HEK293 (cell line): ENCODE data around the gene CRACDL.

Source experiments
- CTCF ChIA-PET: fragments of 350-600 bp; formaldehyde crosslinking; extraction: SDS; loops from one replicate; lab custom pipeline; 2021; ENCODE audit warnings: antibody characterized with exemption; lab: Yijun Ruan, JAX
- POLR2A ChIA-PET: fragments of 300-600 bp; formaldehyde crosslinking; extraction: SDS; loops from one replicate; lab custom pipeline; 2020; ENCODE audit warnings: antibody characterized with exemption, inconsistent platforms; lab: Yijun Ruan, JAX
- H3K27ac ChIP-seq: fragments of 200-500 bp; sonication (Bioruptor generic); 2 replicates; pipeline ENCODE4 v1.5.1; 2014; ENCODE audit warnings: low read depth, low read length, control low read depth, inconsistent platforms; ENCODE audit errors: extremely low read depth
- H3K36me3 ChIP-seq, 2 experiments: fragments of 200-500 bp in 1 of 2; sonication (Bioruptor generic) in 1 of 2; 1 replicate in 1 of 2; 2 replicates in 1 of 2; pipeline ENCODE4 v1.5.1; 2014 to 2017; ENCODE audit warnings: inconsistent platforms in 2 of 2, low read length in 2 of 2; ENCODE audit not compliant: control insufficient read depth in 2 of 2, insufficient read depth in 1 of 2
- H3K4me1 ChIP-seq: fragments of 200-500 bp; sonication (Bioruptor generic); 2 replicates; pipeline ENCODE4 v1.5.1; 2014; ENCODE audit warnings: mild to moderate bottlenecking, low read length, inconsistent platforms; ENCODE audit not compliant: control insufficient read depth, insufficient read depth
- H3K4me3 ChIP-seq: 2 replicates; pipeline ENCODE4 v1.5.1; 2011; ENCODE audit warnings: low read depth, mild to moderate bottlenecking, control low read depth, low read length, moderate library complexity
- H3K9me3 ChIP-seq: fragments of 200-500 bp; sonication (Bioruptor generic); 2 replicates; pipeline ENCODE4 v1.5.1; 2014; ENCODE audit warnings: low read depth, low read length, inconsistent platforms; ENCODE audit not compliant: control insufficient read depth, insufficient read depth
- ATF2 ChIP-seq: fragments of 450-650 bp; formaldehyde crosslinking; IDR thresholded peaks from 2 replicates; pipeline ENCODE4 v1.5.1; 2016; ENCODE audit warnings: missing biosample characterization, missing genetic modification characterization, low read depth
- BCL11B ChIP-seq: fragments of 450-650 bp; formaldehyde crosslinking; IDR thresholded peaks from 2 replicates; pipeline ENCODE4 v1.5.1; 2016; ENCODE audit warnings: low read depth, missing biosample characterization, missing genetic modification characterization
- CTCF ChIP-seq: fragments of 450-650 bp; formaldehyde crosslinking; IDR thresholded peaks from 2 replicates; pipeline ENCODE4 v1.5.1; 2016; ENCODE audit warnings: missing biosample characterization, missing genetic modification characterization
- INSM2 ChIP-seq: fragments of 450-650 bp; formaldehyde crosslinking; IDR thresholded peaks from 2 replicates; pipeline ENCODE4 v1.5.1; 2016; ENCODE audit warnings: missing biosample characterization, missing genetic modification characterization
- PBX3 ChIP-seq: sonication (generic); formaldehyde crosslinking; IDR thresholded peaks from 2 replicates; pipeline ENCODE4 v1.8.1; 2022; ENCODE audit warnings: mild to moderate bottlenecking, moderate library complexity, missing genetic modification reagents
- ZNF146 ChIP-seq: fragments of 450-650 bp; formaldehyde crosslinking; IDR thresholded peaks from 2 replicates; pipeline ENCODE4 v1.5.1; 2016; ENCODE audit warnings: missing biosample characterization, missing genetic modification characterization
- ZNF148 ChIP-seq: fragments of 450-650 bp; formaldehyde crosslinking; IDR thresholded peaks from 2 replicates; pipeline ENCODE4 v1.5.0; 2017; ENCODE audit warnings: missing biosample characterization, missing genetic modification characterization, borderline replicate concordance
- ZNF155 ChIP-seq: fragments of 450-650 bp; formaldehyde crosslinking; IDR thresholded peaks from 2 replicates; pipeline ENCODE4 v1.5.1; 2016; ENCODE audit warnings: missing biosample characterization, missing genetic modification characterization
- ZNF16 ChIP-seq: fragments of 450-650 bp; formaldehyde crosslinking; IDR thresholded peaks from 2 replicates; pipeline ENCODE4 v1.5.1; 2016; ENCODE audit warnings: low read depth, missing biosample characterization, missing genetic modification characterization
- ZNF302 ChIP-seq: fragments of 450-650 bp; formaldehyde crosslinking; IDR thresholded peaks from 2 replicates; pipeline ENCODE4 v1.5.1; 2016; ENCODE audit warnings: missing biosample characterization, missing genetic modification characterization, low read depth
- ZNF311 ChIP-seq: fragments of 450-650 bp; formaldehyde crosslinking; IDR thresholded peaks from 2 replicates; pipeline ENCODE4 v1.5.1; 2017; ENCODE audit warnings: missing biosample characterization, missing genetic modification characterization, borderline replicate concordance
- ZNF398 ChIP-seq: fragments of 450-650 bp; formaldehyde crosslinking; IDR thresholded peaks from 2 replicates; pipeline ENCODE4 v1.5.1; 2017; ENCODE audit warnings: missing biosample characterization, missing genetic modification characterization
- ZNF416 ChIP-seq: fragments of 450-650 bp; formaldehyde crosslinking; IDR thresholded peaks from 2 replicates; pipeline ENCODE4 v1.5.1; 2016; ENCODE audit warnings: missing biosample characterization, missing genetic modification characterization
- ZNF514 ChIP-seq: fragments of 450-650 bp; formaldehyde crosslinking; IDR thresholded peaks from 2 replicates; pipeline ENCODE4 v1.5.1; 2016; ENCODE audit warnings: missing biosample characterization, missing genetic modification characterization
- ZNF549 ChIP-seq: fragments of 450-650 bp; IDR thresholded peaks from 2 replicates; pipeline ENCODE4 v1.5.1; 2018; ENCODE audit warnings: missing biosample characterization, missing genetic modification characterization, mild to moderate bottlenecking, inconsistent platforms, moderate library complexity
- ZNF704 ChIP-seq: fragments of 450-650 bp; formaldehyde crosslinking; IDR thresholded peaks from 2 replicates; pipeline ENCODE4 v1.5.1; 2016; ENCODE audit warnings: missing biosample characterization, missing genetic modification characterization
- ZSCAN4 ChIP-seq: fragments of 450-650 bp; formaldehyde crosslinking; IDR thresholded peaks from 2 replicates; pipeline ENCODE4 v1.5.1; 2017; ENCODE audit warnings: missing biosample characterization, missing genetic modification characterization

The CRACDL gene

GRCh38 chr2:98948956-98949739, 13.1 kb upstream of the CRACDL start (continued):
- TF ChIP-seq CTCF (no peak), ZNF416 (tag by site-specific recombination) (no peak), ZNF148 (tag by site-specific recombination) (no peak), ZNF704 (tag by site-specific recombination) (no peak)

GRCh38 chr2:98947554-98947953, 11.5 kb upstream of the CRACDL start:
- H3K27ac ChIP-seq: no peak overlapping the region
- no peaks in the 10 kb centered on the region for H3K9me3 ChIP-seq
- ChIA-PET POLR2A (no interaction called here), CTCF (interaction anchor here (1.7 kb wide), 1 partner anchor 11 kb away, joined by 5 read pairs; the partner anchor contains the start of gene CRACDL)
- H3K36me3 ChIP-seq: no peaks in the 10 kb centered on the region
- no peak overlapping the region for H3K4me3 ChIP-seq
- 0 out of 2 replicates have a peak, but pooled peaks cover 2% of the 10 kb centered on the region for H3K4me1 ChIP-seq
- TF ChIP-seq ZSCAN4 (tag by site-specific recombination) (no peak), ATF2 (no peak), ZNF16 (tag by site-specific recombination) (no peak), ZNF398 (tag by site-specific recombination) (no peak), ZNF549 (tag by site-specific recombination) (no peak), INSM2 (tag by site-specific recombination) (no peak), ZNF155 (tag by site-specific recombination) (no peak), ZNF416 (tag by site-specific recombination) (no peak), PBX3 (no peak), ZNF704 (tag by site-specific recombination) (no peak), ZNF514 (tag by site-specific recombination) (no peak), BCL11B (tag by site-specific recombination) (no peak), ZNF302 (no peak), ZNF311 (tag by site-specific recombination) (no peak), ZNF146 (tag by site-specific recombination) (no peak)
